DMS 273 (cell line): ENCODE measurements around the gene RMND1.
"Not testable (repeated sequence)": the region's sequence is repeated elsewhere in the genome, so short reads cannot be mapped to it uniquely, and the experiment has no call there.

ENCODE experiments used
- DNase-seq: peaks from one replicate; lab custom pipeline; 2025; ENCODE audit not compliant: unreplicated experiment; lab: John Stamatoyannopoulos, UW

Gene RMND1

DNA sequence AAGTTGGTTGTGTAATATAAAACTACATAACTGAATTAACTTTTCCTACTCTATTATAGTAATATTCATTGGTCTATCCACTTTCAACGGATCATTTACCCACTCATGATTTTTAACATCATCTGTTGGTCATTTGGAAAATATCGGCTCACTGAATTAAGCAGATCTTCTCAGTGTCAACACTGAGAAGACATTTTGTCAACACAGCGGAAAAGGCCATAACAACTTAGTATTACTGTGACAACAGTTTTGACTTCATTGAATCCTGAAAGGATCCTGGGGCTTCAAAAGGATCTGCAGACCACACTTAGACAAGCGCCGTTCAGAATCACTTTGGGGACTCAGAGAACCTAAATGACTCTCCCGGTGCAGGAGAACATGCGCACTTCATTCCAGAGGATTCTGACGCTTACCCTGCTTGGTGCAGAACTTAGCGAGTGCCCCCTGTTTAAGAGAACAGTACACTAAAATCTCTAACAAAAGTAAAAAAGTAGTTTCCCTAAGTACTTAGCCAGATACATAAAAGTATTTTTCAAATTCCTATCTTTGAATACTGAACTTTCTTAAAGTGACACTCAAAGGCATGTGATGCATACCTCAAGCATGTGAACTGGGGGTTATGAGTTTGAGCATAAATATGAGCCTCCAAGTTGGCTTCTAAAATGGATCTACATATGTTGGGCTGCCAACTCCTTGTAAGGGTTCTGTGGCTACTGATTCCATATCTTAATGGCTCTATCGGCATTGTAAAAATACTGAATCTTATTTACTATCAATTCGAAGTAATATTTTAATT is 64.6 kb downstream of the RMND1 start:
- no peak for DNase-seq

DNA sequence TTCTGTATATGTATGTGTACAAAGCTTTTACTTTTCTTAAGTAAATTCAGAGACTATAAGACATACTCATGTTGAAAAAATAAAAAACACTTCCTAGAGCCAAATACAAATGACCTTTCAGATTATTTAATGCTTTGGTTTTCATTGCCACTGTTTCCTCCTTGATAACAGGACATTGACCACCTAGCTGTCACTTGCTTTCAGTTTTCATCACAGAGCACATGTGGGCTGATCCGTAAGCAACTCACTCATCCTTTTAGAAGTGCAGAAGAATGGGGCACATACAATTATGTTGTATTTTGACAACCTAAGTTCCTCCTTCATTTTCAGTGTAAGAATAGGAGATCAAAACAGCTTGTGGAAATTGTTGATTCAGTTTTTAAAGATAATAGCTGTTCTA is 66.7 kb downstream of the RMND1 start:
- no peak for DNase-seq

DNA sequence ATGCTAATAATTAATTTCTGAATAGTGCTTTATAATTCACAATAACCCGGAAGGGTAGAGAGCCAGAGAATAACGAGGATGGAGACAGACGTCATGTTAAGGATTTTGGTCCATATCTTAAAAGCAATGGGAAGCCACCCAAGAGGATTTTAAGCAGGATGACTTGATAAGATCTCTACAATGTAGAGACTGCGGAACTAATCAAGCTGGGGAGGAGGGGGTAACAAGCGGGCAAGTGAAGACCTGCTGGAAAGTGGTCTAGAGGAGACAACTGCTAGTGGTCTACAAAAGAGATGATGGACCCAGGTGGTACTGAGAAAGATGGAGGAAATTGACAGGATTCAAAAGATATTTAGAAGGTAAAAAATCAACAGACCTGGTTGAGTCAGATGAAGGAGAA is 67.8 kb downstream of the RMND1 start:
- DNase-seq = no peak

- not testable (repeated sequence) for DNase-seq
Measured at GRCh38 chr6:151382631-151383030, 69.3 kb downstream of the RMND1 start.

GRCh38 chr6:151381722-151382121 is 70.2 kb downstream of the RMND1 start:
- no peak for DNase-seq

GRCh38 chr6:151380848-151381205 is 71.1 kb downstream of the RMND1 start:
- no peak for DNase-seq

DNA sequence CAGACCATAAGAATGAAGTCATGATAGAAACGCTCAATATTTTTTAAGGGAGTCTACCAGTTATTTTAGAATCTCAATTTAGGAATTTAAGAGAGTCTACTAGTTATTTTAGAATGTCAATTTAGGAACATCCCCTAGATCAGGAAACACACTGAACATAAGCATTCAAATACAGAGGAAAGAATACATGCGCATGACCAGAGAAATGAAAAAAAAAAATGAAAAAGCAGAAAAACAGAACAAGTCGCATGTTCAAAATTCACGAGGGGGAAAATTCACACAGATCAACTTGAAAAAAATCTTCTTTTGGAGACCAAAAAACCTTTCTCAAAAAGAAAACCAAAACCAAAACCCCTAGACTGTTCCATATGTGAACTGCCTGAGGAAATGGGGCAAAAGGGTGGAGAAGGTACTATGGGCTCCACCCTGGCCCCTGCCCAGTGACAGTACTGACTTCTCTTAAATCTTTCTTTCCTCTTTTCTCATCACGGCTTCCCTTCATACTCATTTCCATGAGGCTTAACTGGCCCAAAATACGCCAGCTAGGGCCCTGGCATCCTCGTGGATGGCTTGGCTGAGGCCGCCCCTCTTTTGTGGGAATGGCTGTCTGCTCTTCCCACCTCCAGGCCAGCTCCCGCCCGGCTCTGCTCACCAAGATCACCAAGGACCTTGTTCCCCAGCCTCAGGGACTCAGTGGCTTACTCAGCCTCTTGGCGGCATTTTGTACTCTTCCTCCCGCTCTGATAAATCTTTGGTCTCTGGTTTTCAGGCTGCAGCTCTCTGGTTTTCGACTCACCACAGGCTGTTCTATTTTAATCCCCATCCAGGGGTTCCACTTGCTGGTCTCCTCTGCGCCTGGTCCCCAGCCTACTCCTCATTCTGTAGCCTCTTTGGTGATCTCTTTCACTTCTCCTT is 71.7 kb downstream of the RMND1 start:
- no peak for DNase-seq

- DNase-seq = no peak
Measured at GRCh38 chr6:151377095-151377494, 74.8 kb downstream of the RMND1 start.

GRCh38 chr6:151376440-151376839 is 75.5 kb downstream of the RMND1 start:
- DNase-seq = no peak

DNA sequence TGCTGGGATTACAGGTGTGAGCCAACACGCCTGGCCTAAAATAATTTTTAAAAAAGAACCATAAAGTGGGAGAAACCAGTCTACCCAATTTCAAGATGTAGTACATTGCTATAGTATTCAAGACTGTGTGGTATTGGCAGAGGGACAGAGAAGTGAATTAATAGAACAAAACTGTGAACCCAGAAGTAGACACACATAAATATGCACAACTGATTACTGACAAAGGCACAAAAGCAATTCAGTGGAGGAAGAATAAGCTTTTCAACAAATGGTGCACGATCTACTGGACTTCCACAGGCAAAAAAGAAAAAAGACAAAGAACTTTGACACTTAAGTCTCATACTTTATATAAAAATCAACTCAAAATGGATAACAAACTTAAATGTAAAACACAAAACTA is 76.1 kb downstream of the RMND1 start:
- no peak for DNase-seq

DNA sequence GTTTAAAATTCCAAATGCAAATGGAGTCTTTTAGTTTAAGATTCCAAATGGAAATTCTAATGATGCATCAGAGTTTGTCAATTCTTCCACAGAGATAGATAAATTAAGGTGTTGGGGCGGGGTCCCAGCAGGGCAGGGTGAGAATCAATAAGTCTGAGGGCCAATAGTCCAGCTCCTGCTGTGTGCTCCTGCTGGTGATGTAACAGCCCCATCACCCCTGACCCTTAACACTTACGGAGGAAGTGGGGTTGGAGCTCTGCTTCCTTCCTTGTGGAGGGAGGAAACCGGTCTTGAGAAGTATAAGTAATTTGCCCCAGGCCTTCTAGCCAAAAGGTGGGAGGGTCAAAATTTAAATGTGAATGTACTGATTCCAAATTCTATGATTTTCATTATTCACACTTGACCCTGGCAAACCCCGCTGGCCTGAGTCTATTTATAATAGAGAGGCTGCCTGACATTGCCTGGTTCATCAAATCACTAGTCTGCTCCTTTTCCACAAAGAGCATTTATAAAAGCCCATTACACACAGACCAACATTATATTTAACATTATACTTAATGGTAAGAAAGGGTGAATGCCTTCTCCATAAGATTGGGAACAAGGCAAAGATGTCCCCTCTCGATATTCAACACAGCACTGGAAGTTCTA is 77.8 kb downstream of the RMND1 start:
- DNase-seq = no peak

- DNase-seq = no peak
Measured at GRCh38 chr6:151372164-151372563, 79.8 kb downstream of the RMND1 start.

- no peak for DNase-seq
Measured at GRCh38 chr6:151370509-151371078, 81.3 kb downstream of the RMND1 start.

GRCh38 chr6:151365233-151365632 is 86.7 kb downstream of the RMND1 start:
- no peak for DNase-seq

DNA sequence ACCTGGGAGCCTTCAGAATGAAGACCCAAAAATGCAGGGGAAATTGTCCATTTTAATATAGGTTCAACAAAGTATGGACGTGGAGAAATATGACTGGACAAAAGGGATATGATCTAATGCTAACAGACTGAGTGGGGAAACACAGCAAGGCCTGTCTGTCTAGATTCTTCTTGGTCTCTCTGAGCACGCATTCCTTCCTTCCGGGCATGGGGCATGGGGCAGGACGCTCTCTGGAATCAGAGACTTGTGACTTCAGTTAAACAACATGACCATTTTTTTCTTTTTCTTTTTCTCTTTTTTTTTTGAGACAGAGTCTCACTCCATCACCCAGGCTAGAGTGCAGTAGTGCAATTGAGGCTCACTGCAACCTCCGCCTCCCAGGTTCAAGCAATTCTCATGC is 92.4 kb downstream of the RMND1 start:
- DNase-seq = no peak

- DNase-seq = no peak
Measured at GRCh38 chr6:151358475-151358874, 93.5 kb downstream of the RMND1 start.

DNA sequence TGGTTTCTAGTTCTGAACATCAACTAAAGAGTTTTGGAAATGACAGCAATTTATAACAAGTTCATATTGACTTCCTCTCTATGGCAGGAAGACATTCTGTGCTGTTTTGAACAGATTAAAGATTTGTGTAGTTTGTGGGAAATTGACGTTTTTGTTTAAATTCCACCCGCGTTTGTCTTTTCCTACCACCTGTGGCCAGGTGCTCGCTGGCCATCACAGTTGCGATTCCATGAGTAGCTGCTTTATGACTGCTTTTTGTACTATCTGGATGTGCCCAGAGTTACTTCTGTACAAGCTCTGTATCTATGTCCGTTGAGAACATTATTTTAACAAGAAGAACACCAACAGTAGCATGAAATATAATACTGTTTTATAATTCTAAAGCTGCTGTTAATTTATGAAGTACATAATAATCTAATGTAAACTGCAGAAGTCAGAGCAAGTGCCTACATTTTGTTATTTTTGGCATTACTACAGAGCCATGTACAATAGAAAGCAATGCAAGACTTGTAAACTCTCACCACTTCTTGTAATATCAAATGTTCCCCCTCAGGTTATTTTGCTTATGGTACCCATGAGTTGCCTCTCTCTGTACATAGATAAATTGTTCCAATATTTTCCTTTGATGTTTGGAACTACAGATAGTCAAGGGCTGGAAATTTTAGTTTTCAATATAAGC is 94.0 kb downstream of the RMND1 start:
- no peak for DNase-seq

DNA sequence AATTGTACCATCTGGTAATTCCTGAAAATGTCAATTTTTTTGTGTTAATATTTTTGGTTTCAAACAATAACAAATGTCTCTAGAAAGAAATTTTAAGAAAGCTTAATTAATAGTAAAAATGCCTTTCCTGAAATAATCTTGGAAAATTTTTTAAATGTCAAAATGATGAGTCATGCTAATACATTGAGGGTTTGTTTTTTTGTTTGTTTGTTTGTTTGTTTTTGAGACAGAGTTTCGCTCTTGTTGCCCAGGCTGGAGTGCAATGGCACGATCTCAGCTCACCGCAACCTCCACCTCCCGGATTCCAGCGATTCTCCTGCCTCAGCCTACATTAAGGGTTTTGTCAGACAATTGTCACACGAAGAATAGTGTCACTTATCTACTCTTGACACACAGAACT is 94.9 kb downstream of the RMND1 start:
- DNase-seq = not testable (repeated sequence)
